GM06990 (cell line): ENCODE measurements around the gene MAP4.

Source experiments
- DNase-seq: peaks from one replicate; pipeline ENCODE4 v3.0.0-alpha.2; 2011; ENCODE audit not compliant: insufficient read length; ENCODE audit errors: extremely low read depth
- H3K27me3 ChIP-seq: replicated peaks from 2 replicates; pipeline ENCODE4 v1.6.0; 2011; ENCODE audit warnings: low read length; ENCODE audit not compliant: control insufficient read depth, insufficient read depth
- H3K36me3 ChIP-seq: 2 replicates; pipeline ENCODE4 v1.5.1; 2011; ENCODE audit warnings: low read length; ENCODE audit not compliant: control insufficient read depth, insufficient read depth
- H3K4me3 ChIP-seq: replicated peaks from 2 replicates; pipeline ENCODE4 v1.5.1; 2011; ENCODE audit warnings: low read depth, mild to moderate bottlenecking, control low read depth, low read length
- CTCF ChIP-seq: IDR thresholded peaks from 2 replicates; pipeline ENCODE4 v1.5.1; 2011; ENCODE audit warnings: low read length, control low read depth, mild to moderate bottlenecking, inconsistent platforms; ENCODE audit not compliant: insufficient read depth, poor library complexity, severe bottlenecking

MAP4 gene

GRCh38 chr3:47855461-47856383 lies 160.5 kb downstream of the MAP4 start:
- no peak for TF ChIP-seq CTCF
- H3K4me3 ChIP-seq, result no peak overlapping the region
- DNase-seq, result no peak
- peaks cover 34% of the 10 kb centered on the region for H3K36me3 ChIP-seq
- H3K27me3 ChIP-seq, result no peaks in the 10 kb centered on the region

- no peaks in the 10 kb centered on the region for H3K27me3 ChIP-seq
- no peak for TF ChIP-seq CTCF
- DNase-seq, result no peak
- no peak overlapping the region for H3K4me3 ChIP-seq
- peaks cover 38% of the 10 kb centered on the region for H3K36me3 ChIP-seq
Measured at GRCh38 chr3:47854720-47855455, 161.3 kb downstream of the MAP4 start.

GRCh38 chr3:47854267-47854666 lies 161.9 kb downstream of the MAP4 start:
- Histone ChIP-seq H3K4me3 (no peak overlapping the region), H3K27me3 (no peaks in the 10 kb centered on the region), H3K36me3 (peaks cover 43% of the 10 kb centered on the region)
- no peak for DNase-seq
- no peak for TF ChIP-seq CTCF

DNA sequence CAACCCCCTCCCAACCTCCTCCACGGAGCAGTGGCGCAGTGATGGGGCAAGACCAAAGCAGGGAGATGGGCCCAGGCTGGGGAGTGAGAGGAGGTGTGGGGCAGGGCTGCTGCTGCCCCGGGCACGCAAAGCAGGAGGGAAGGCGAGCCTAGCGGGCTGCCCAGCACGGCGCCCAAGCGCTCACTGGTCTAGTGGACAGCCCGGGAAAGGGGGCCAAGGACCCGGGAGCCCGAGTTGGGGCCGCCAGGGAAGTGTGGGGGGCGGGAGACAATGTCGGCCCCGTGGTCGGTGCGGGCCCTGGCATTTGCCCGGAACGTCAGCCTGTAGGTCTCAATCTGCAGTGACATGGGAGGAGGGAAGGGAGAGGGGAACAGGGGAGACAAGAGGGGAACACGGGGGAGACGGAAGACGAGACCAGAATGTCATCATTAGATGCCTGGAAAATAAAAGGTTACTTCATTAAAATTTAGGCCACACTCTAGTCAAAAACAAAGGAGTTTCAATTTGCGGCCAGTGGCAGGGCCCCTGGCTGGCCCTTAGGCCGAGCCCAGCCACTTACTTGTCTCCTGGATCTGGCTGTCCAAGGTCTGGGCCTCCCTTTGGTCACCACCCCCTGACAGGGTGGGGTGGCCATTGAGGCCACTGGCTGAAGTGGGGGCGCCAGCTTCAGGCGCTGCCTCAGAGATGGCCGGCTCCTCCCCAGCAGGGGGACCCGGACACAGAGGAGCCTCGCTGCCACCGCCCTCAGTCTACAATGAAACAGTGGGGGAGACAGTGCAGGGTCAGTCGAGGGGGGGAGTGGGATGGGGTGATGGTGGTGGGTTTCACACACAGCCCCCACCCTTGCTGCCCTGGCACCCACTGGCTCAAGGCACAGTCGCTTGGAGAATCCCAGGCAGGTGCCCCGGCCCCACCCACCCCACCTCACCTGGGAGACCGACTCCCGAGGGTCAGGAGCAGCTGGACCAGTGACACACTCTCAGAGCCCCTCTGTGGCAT lies 163.3 kb downstream of the MAP4 start:
- Histone ChIP-seq H3K36me3 (peaks cover 50% of the 10 kb centered on the region), H3K27me3 (no peaks in the 10 kb centered on the region), H3K4me3 (no peak overlapping the region)
- no peak for TF ChIP-seq CTCF
- DNase-seq, result no peak

DNA sequence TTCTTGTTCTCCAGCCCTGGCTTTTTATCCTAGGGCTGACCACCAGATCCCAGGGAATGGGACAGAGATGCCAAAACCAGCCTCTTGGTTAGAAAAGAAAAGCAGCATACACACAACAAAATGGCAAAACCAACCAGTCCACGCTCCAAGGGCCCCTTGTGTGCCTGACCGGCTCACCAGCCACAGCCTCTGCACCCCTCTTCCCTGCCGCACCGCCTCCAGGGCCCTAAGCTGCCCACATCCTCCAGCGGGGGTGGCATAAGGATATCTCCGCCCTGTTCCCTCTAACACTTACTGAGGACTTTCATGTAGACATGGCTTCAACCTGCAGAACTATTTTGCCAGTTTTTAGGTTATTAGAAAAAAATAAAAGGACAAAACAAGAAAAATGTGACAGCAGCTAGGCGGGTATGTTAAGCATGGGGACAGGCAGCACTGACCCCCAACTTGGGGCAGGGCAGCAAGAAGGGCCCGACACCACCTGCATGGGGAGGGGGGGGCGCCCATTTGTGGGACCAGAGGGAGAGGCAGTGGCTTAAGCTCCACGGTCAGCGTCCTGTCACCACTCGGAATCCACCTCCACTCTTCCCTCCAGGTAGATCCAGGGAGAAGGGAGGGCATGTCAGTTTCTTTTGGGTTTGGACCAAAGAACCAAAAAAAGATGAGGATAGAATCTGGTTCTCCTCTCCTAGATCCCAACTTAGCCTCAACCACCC lies 164.2 kb downstream of the MAP4 start:
- TF ChIP-seq CTCF, result no peak
- no peaks in the 10 kb centered on the region for H3K27me3 ChIP-seq
- H3K36me3 ChIP-seq, result peaks cover 56% of the 10 kb centered on the region
- H3K4me3 ChIP-seq, result no peak overlapping the region
- DNase-seq, result no peak
